ENCODE results near the gene SLC25A30.

The SLC25A30 gene, protein sequence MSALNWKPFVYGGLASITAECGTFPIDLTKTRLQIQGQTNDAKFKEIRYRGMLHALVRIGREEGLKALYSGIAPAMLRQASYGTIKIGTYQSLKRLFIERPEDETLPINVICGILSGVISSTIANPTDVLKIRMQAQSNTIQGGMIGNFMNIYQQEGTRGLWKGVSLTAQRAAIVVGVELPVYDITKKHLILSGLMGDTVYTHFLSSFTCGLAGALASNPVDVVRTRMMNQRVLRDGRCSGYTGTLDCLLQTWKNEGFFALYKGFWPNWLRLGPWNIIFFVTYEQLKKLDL

GRCh38 chr13:45417790-45418534 lies at the start of gene SLC25A30:
Gene SLC25A30 (minus strand): TSS chr13:45418373. CDS start chr13:45411425, 6,948 bp downstream.
- DNase-seq: peak; percentile 85

GRCh38 chr13:45466359-45466758 lies 48.2 kb upstream of the SLC25A30 start:
- DNase-seq: no peak

- peak; percentile 98 for DNase-seq
These were observed 46.7 kb upstream of the SLC25A30 start, which contains the start of gene COG3 for GRCh38 chr13:45464687-45465453. Gene COG3 (plus strand): TSS chr13:45464939. CDS start chr13:45465037, 98 bp downstream.

DNA sequence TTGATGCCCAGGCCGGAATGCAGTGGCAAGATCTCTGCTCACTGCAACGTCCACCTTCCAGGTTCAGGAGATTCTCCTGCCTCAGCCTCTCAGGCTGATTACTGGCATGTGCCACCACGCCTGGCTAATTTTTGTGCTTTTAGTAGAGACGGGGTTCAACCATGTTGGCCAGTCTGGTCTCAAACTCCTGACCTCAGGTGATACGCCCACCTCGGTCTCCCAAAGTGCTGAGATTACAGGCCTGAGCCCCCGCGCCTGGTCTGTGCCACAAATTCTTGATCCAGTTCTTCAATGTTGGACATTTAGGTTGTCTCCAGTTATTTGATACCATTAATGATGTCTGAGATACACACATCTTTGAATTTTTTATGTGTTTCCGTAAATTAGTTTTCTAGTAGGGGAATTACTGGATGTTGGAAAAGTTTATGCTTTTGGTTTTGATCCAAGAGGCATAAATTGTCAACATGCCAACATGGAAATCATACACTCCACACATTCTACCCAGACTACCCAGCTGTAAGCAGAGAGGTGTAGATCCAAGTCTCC lies 46.0 kb upstream of the SLC25A30 start:
- no peak for DNase-seq

GRCh38 chr13:45456196-45456972 lies 38.2 kb upstream of the SLC25A30 start:
- DNase-seq: no peak

DNA sequence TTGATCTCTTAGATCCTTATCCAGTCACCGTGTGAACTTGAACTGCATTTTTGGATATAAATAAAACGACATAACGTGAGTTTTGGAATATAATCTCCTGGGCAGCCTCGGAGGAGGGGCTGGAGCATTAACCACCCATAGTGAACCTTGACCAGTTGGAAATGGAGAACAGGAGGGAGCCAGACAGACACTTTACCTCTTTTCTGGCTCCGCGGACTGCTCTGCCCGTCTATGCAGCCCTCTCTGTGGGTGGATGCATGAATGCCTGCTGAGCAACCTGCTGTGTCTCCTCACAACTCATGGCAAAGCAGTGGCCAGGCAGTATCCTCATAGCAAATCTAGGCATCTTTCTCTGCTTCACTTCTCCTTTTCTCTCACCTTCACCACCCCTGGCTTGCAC lies 36.0 kb upstream of the SLC25A30 start:
- DNase-seq: no peak

- no peak for DNase-seq
These were observed 33.1 kb upstream of the SLC25A30 start for GRCh38 chr13:45451282-45451681.

GRCh38 chr13:45448965-45449559 lies 30.9 kb upstream of the SLC25A30 start:
- DNase-seq: no peak

- DNase-seq: no peak
These were observed 29.0 kb upstream of the SLC25A30 start for GRCh38 chr13:45447050-45447661.

- DNase-seq: no peak
These were observed 28.0 kb upstream of the SLC25A30 start for GRCh38 chr13:45446181-45446580.

- DNase-seq: no peak
These were observed 26.9 kb upstream of the SLC25A30 start for GRCh38 chr13:45445053-45445452.

GRCh38 chr13:45441633-45442032 lies 23.5 kb upstream of the SLC25A30 start:
- DNase-seq: no peak

- DNase-seq: no peak
These were observed 21.7 kb upstream of the SLC25A30 start for GRCh38 chr13:45439781-45440462.

DNA sequence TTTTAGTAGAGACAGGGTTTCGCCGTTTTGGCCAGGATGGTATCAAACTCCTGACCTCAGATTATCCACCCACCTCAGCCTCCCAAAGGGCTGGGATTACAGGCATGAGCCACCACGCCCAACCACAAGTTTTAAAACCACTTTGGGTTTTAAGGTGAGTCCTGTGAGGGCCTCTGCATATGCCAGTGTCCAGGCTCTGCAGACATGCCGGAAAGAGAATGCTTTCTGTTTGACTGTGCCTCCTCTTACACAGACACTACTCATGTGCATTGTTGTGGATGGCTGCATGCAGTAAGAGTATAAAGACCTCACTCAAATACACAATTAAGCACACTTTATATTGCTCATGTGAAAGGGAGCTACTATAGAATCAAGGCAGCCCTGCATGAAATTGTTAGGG lies 20.8 kb upstream of the SLC25A30 start:
- no peak for DNase-seq

- no peak for DNase-seq
These were observed 19.8 kb upstream of the SLC25A30 start for GRCh38 chr13:45437947-45438346.

DNA sequence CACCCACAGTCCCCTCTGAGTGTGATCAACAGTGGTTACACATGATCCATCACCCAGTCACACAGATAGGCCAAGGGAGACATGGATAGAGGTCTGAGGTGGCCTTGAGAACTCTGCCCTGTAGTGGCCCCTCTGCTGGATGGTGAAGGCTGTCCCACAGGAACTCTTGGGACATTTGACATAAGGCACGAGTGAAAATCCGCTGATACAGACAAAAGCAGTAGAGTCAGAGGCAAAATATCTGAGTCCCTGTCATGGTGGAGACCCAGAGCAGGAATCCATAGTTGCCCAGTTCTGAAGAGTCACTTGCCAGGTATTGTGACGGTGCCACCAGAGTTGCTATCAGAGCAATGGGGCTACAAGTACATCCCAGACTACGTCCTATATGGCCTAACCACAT lies 18.8 kb upstream of the SLC25A30 start:
- no peak for DNase-seq

DNA sequence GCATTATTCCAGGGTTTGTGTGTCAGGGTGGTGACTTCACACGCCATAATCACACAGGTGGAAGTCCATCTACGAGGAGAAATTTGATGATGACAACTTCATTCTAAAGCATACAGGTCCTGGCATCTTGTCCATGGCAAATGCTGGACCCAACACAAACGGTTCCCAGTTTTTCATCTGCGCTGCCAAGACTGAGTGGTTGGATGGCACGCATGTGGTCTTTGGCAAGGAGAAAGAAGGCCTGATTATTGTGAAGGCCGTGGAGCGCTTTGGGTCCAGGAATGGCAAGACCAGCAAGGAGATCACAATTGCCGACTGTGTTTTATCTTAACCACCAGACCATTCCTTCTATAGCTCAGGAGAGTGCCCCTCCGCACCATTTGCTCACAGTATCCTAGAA lies 18.2 kb upstream of the SLC25A30 start:
- DNase-seq: no peak

- DNase-seq: no peak
These were observed 16.6 kb upstream of the SLC25A30 start for GRCh38 chr13:45434556-45435371.

- DNase-seq: no peak
These were observed 15.2 kb upstream of the SLC25A30 start for GRCh38 chr13:45433381-45433790.
